Measurements from ENCODE around the gene ACP1.
"Not testable (repeated sequence)": the region's sequence is repeated elsewhere in the genome, so short reads cannot be mapped to it uniquely, and the experiment has no call there.

ACP1 gene

GRCh38 chr2:314561-315336 is 50.0 kb downstream of the ACP1 start:
- H2BK12ac ChIP-seq (ENCODE audit: low read length) = peak overlapping the region; percentile 80
- no peak overlapping the region for H2BK5ac ChIP-seq (ENCODE audit: low read length)
- H3K36me3 ChIP-seq (replicated peaks in 1 of 2; ENCODE audit: control insufficient read depth in 2 of 2, insufficient read depth in 2 of 2, low read length in 2 of 2) = no peaks in the 10 kb centered on the region
- WGBS, 2 donors (ENCODE audit: extremely low coverage in 2 of 2, insufficient read length in 2 of 2, insufficient replicate concordance in 1 of 2) = no CpG with 5 or more reads among the region's 56 CpGs
- no peak for DNase-seq (ENCODE audit: low spot score)
- H3K9ac ChIP-seq (ENCODE audit: low read depth, low read length, poor library complexity) = no peak overlapping the region
- peaks cover 34 to 54% of the 10 kb centered on the region in 2 donors for H3K4me1 ChIP-seq (ENCODE audit: control insufficient read depth in 2 of 2, insufficient read depth in 1 of 2, low read depth in 1 of 2, low read length in 2 of 2)
- peak overlapping the region; percentile 81 for H2BK15ac ChIP-seq (ENCODE audit: low read length)
- peak overlapping the region; percentile 69 for H2BK120ac ChIP-seq (ENCODE audit: low read depth, low read length)
- H3K9me3 ChIP-seq (replicated peaks in 1 of 2; ENCODE audit: control insufficient read depth in 2 of 2, insufficient read depth in 1 of 2, low read depth in 1 of 2, low read length in 2 of 2) = no peaks in the 10 kb centered on the region
- no peak overlapping the region for H3K23ac ChIP-seq (ENCODE audit: low read depth, low read length, poor library complexity)
- H3K4me2 ChIP-seq (ENCODE audit: insufficient read depth, low read length, poor library complexity, severe bottlenecking) = no peak overlapping the region
- H3K4ac ChIP-seq (ENCODE audit: low read length) = no peak overlapping the region
- peak overlapping the region in 1 of 2 donors; percentile 64 for H3K4me3 ChIP-seq (ENCODE audit: low read length in 2 of 2)
- no peak overlapping the region for H4K8ac ChIP-seq (ENCODE audit: low read depth, low read length)
- no peak overlapping the region for H3K27ac ChIP-seq (replicated peaks; ENCODE audit: low read length)
- peak overlapping the region; percentile 66 for H2AK5ac ChIP-seq (ENCODE audit: low read depth, low read length)
- no peak overlapping the region for H2AFZ ChIP-seq (ENCODE audit: low read length)
- H3K18ac ChIP-seq (ENCODE audit: low read length) = peak overlapping the region; percentile 92
- H3K14ac ChIP-seq (ENCODE audit: low read length) = peak overlapping the region; percentile 60
- H3K27me3 ChIP-seq (ENCODE audit: control insufficient read depth in 3 of 3, insufficient read depth in 3 of 3, low read depth in 1 of 3, low read length in 3 of 3) = no peaks in the 10 kb centered on the region
- H4K91ac ChIP-seq (ENCODE audit: low read depth, low read length, poor library complexity) = peak overlapping the region; percentile 18
- no peaks in the 10 kb centered on the region for H3K79me1 ChIP-seq (ENCODE audit: low read depth, low read length)

- not testable (repeated sequence) for H2BK120ac ChIP-seq (ENCODE audit: low read depth, low read length); H2BK5ac ChIP-seq (ENCODE audit: low read length); H3K23ac ChIP-seq (ENCODE audit: low read depth, low read length, poor library complexity); H2AFZ ChIP-seq (ENCODE audit: low read length); H3K9me3 ChIP-seq (replicated peaks in 1 of 2; ENCODE audit: control insufficient read depth in 2 of 2, insufficient read depth in 1 of 2, low read depth in 1 of 2, low read length in 2 of 2); H3K18ac ChIP-seq (ENCODE audit: low read length); H3K14ac ChIP-seq (ENCODE audit: low read length); DNase-seq (ENCODE audit: low spot score); H3K4me3 ChIP-seq (ENCODE audit: low read length in 2 of 2); H3K4ac ChIP-seq (ENCODE audit: low read length); H3K79me1 ChIP-seq (ENCODE audit: low read depth, low read length); H3K27ac ChIP-seq (replicated peaks; ENCODE audit: low read length); H3K36me3 ChIP-seq (replicated peaks in 1 of 2; ENCODE audit: control insufficient read depth in 2 of 2, insufficient read depth in 2 of 2, low read length in 2 of 2); H2BK15ac ChIP-seq (ENCODE audit: low read length); H2BK12ac ChIP-seq (ENCODE audit: low read length); H2AK5ac ChIP-seq (ENCODE audit: low read depth, low read length); H3K4me2 ChIP-seq (ENCODE audit: insufficient read depth, low read length, poor library complexity, severe bottlenecking); H4K8ac ChIP-seq (ENCODE audit: low read depth, low read length); H3K9ac ChIP-seq (ENCODE audit: low read depth, low read length, poor library complexity); H3K27me3 ChIP-seq (ENCODE audit: control insufficient read depth in 3 of 3, insufficient read depth in 3 of 3, low read depth in 1 of 3, low read length in 3 of 3); H4K91ac ChIP-seq (ENCODE audit: low read depth, low read length, poor library complexity)
- peaks cover 29 to 45% of the 10 kb centered on the region in 2 donors for H3K4me1 ChIP-seq (ENCODE audit: control insufficient read depth in 2 of 2, insufficient read depth in 1 of 2, low read depth in 1 of 2, low read length in 2 of 2)
- WGBS, 2 donors (ENCODE audit: extremely low coverage in 2 of 2, insufficient read length in 2 of 2, insufficient replicate concordance in 1 of 2) = no CpG with 5 or more reads among the region's 6 CpGs
Observed at GRCh38 chr2:315925-316324, 51.2 kb downstream of the ACP1 start.

GRCh38 chr2:316381-316780 is 51.6 kb downstream of the ACP1 start:
- H2AK5ac ChIP-seq (ENCODE audit: low read depth, low read length) = no peak overlapping the region
- H2BK12ac ChIP-seq (ENCODE audit: low read length) = no peak overlapping the region
- H2BK15ac ChIP-seq (ENCODE audit: low read length) = peak overlapping the region; percentile 40
- no peaks in the 10 kb centered on the region for H3K36me3 ChIP-seq (replicated peaks in 1 of 2; ENCODE audit: control insufficient read depth in 2 of 2, insufficient read depth in 2 of 2, low read length in 2 of 2)
- no peak overlapping the region for H2BK120ac ChIP-seq (ENCODE audit: low read depth, low read length)
- no peak overlapping the region for H3K9ac ChIP-seq (ENCODE audit: low read depth, low read length, poor library complexity)
- no peak overlapping the region for H3K4me3 ChIP-seq (ENCODE audit: low read length in 2 of 2)
- no peak overlapping the region for H3K27ac ChIP-seq (replicated peaks; ENCODE audit: low read length)
- WGBS, 2 donors (ENCODE audit: extremely low coverage in 2 of 2, insufficient read length in 2 of 2, insufficient replicate concordance in 1 of 2) = no CpG with 5 or more reads among the region's 12 CpGs
- DNase-seq (ENCODE audit: low spot score) = no peak
- H3K4me2 ChIP-seq (ENCODE audit: insufficient read depth, low read length, poor library complexity, severe bottlenecking) = no peak overlapping the region
- no peaks in the 10 kb centered on the region for H3K79me1 ChIP-seq (ENCODE audit: low read depth, low read length)
- H4K91ac ChIP-seq (ENCODE audit: low read depth, low read length, poor library complexity) = no peak overlapping the region
- H2BK5ac ChIP-seq (ENCODE audit: low read length) = no peak overlapping the region
- peak overlapping the region; percentile 73 for H3K18ac ChIP-seq (ENCODE audit: low read length)
- no peak overlapping the region for H3K14ac ChIP-seq (ENCODE audit: low read length)
- peaks cover 29 to 42% of the 10 kb centered on the region in 2 donors for H3K4me1 ChIP-seq (ENCODE audit: control insufficient read depth in 2 of 2, insufficient read depth in 1 of 2, low read depth in 1 of 2, low read length in 2 of 2)
- H3K23ac ChIP-seq (ENCODE audit: low read depth, low read length, poor library complexity) = no peak overlapping the region
- H2AFZ ChIP-seq (ENCODE audit: low read length) = no peak overlapping the region
- no peak overlapping the region for H3K4ac ChIP-seq (ENCODE audit: low read length)
- H4K8ac ChIP-seq (ENCODE audit: low read depth, low read length) = no peak overlapping the region
- H3K9me3 ChIP-seq (replicated peaks in 1 of 2; ENCODE audit: control insufficient read depth in 2 of 2, insufficient read depth in 1 of 2, low read depth in 1 of 2, low read length in 2 of 2) = no peaks in the 10 kb centered on the region
- H3K27me3 ChIP-seq (ENCODE audit: control insufficient read depth in 3 of 3, insufficient read depth in 3 of 3, low read depth in 1 of 3, low read length in 3 of 3) = no peaks in the 10 kb centered on the region

GRCh38 chr2:317501-318424 is 53.0 kb downstream of the ACP1 start:
- H3K36me3 ChIP-seq (replicated peaks in 1 of 2; ENCODE audit: control insufficient read depth in 2 of 2, insufficient read depth in 2 of 2, low read length in 2 of 2) = no peaks in the 10 kb centered on the region
- H2BK12ac ChIP-seq (ENCODE audit: low read length) = no peak overlapping the region
- H2BK120ac ChIP-seq (ENCODE audit: low read depth, low read length) = no peak overlapping the region
- no peak overlapping the region for H4K91ac ChIP-seq (ENCODE audit: low read depth, low read length, poor library complexity)
- peak overlapping the region; percentile 85 for H2AFZ ChIP-seq (ENCODE audit: low read length)
- no peak overlapping the region for H2BK15ac ChIP-seq (ENCODE audit: low read length)
- H3K4ac ChIP-seq (ENCODE audit: low read length) = no peak overlapping the region
- no peak overlapping the region for H2AK5ac ChIP-seq (ENCODE audit: low read depth, low read length)
- H2BK5ac ChIP-seq (ENCODE audit: low read length) = no peak overlapping the region
- H3K9ac ChIP-seq (ENCODE audit: low read depth, low read length, poor library complexity) = no peak overlapping the region
- H3K18ac ChIP-seq (ENCODE audit: low read length) = peak overlapping the region; percentile 76
- peak overlapping the region in 1 of 2 donors; percentile 45 for H3K4me3 ChIP-seq (ENCODE audit: low read length in 2 of 2)
- peak overlapping the region; percentile 57 for H3K27ac ChIP-seq (replicated peaks; ENCODE audit: low read length)
- no peak overlapping the region for H3K23ac ChIP-seq (ENCODE audit: low read depth, low read length, poor library complexity)
- H3K79me1 ChIP-seq (ENCODE audit: low read depth, low read length) = no peaks in the 10 kb centered on the region
- no peaks in the 10 kb centered on the region for H3K9me3 ChIP-seq (replicated peaks in 1 of 2; ENCODE audit: control insufficient read depth in 2 of 2, insufficient read depth in 1 of 2, low read depth in 1 of 2, low read length in 2 of 2)
- H3K14ac ChIP-seq (ENCODE audit: low read length) = no peak overlapping the region
- no peak overlapping the region for H4K8ac ChIP-seq (ENCODE audit: low read depth, low read length)
- no peaks in the 10 kb centered on the region for H3K27me3 ChIP-seq (ENCODE audit: control insufficient read depth in 3 of 3, insufficient read depth in 3 of 3, low read depth in 1 of 3, low read length in 3 of 3)
- peak; percentile 82 for DNase-seq (ENCODE audit: low spot score)
- WGBS, 2 donors (ENCODE audit: extremely low coverage in 2 of 2, insufficient read length in 2 of 2, insufficient replicate concordance in 1 of 2) = no CpG with 5 or more reads among the region's 27 CpGs
- peaks cover 29 to 35% of the 10 kb centered on the region in 2 donors for H3K4me1 ChIP-seq (ENCODE audit: control insufficient read depth in 2 of 2, insufficient read depth in 1 of 2, low read depth in 1 of 2, low read length in 2 of 2)
- H3K4me2 ChIP-seq (ENCODE audit: insufficient read depth, low read length, poor library complexity, severe bottlenecking) = no peak overlapping the region
